ENCODE data around the gene ZC3H12C. TPM values are rescaled to one million over a fixed set of nuclear protein-coding genes. Genes with fewer than 3 reads are reported as not detected.

Gene ZC3H12C
- polyA plus RNA-seq, 1 donor: 20.0 TPM

DNA sequence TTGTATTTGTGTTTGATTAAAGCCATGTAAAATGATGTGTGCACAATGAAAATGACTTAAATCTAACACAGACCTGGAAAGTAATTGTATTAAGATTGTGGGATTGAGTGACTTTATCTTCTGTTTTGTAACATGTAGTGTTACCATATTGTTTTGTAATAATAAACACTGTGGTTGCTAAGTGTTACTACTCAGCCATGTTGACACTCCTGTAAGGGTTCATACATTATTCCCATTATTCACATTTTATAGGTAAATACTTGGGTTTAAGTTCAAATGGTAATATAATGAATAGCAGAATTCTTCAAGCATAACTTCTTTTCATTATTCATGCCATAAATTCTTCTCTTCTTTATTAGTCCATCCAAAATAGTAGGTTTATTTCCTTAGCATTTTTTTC is 69.0 kb downstream of the ZC3H12C start:
- no peak for DNase-seq
- H3K27me3 ChIP-seq (ENCODE audit: control insufficient read depth, insufficient read depth, low read length): no peaks in the 10 kb centered on the region
- H3K27ac ChIP-seq (ENCODE audit: low read length): no peak overlapping the region
- no peak overlapping the region for H3K4me3 ChIP-seq (ENCODE audit: low read length)
- no peaks in the 10 kb centered on the region for H3K4me1 ChIP-seq (ENCODE audit: control insufficient read depth, insufficient read depth, low read length)
- H3K9me3 ChIP-seq (ENCODE audit: control insufficient read depth, low read depth, low read length): no peaks in the 10 kb centered on the region
- H3K36me3 ChIP-seq (ENCODE audit: control insufficient read depth, insufficient read depth, low read length): peaks cover 50% of the 10 kb centered on the region

DNA sequence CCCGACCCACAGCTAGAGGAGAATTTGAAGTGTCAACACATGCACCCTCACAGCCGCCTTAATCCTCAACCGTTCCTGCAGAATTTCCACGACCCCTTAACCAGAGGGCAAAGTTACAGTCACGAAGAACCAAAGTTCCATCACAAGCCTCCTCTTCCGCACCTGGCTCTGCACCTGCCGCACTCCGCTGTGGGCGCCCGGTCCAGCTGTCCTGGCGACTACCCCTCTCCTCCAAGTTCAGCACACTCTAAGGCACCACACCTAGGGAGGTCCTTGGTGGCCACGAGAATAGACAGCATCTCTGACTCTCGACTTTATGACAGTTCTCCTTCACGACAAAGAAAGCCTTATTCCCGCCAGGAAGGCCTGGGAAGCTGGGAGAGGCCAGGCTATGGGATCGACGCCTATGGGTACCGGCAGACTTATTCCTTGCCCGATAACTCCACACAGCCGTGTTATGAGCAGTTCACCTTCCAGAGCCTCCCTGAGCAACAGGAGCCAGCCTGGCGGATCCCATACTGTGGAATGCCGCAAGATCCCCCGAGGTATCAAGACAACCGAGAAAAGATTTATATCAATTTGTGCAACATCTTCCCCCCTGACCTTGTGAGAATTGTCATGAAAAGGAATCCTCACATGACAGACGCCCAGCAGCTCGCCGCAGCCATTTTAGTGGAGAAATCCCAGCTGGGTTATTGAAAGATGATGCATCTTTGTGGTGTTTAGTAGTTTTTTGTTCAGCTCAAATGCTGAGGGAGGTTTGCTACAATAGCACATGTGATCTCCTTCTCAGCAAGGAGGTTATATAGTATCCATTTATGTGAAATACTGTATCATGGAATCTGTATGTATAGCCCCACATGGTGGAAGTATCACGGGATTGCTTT is 72.1 kb downstream of the ZC3H12C start:
- H3K27me3 ChIP-seq (ENCODE audit: control insufficient read depth, insufficient read depth, low read length): no peaks in the 10 kb centered on the region
- no peak for DNase-seq
- H3K4me1 ChIP-seq (ENCODE audit: control insufficient read depth, insufficient read depth, low read length): no peaks in the 10 kb centered on the region
- H3K4me3 ChIP-seq (ENCODE audit: low read length): no peak overlapping the region
- peaks cover 37% of the 10 kb centered on the region for H3K36me3 ChIP-seq (ENCODE audit: control insufficient read depth, insufficient read depth, low read length)
- WGBS (ENCODE audit: insufficient coverage, low lambda C conversion rate): 83% methylated on average over 1 of the region's 28 CpGs
- H3K27ac ChIP-seq (ENCODE audit: low read length): no peak overlapping the region
- H3K9me3 ChIP-seq (ENCODE audit: control insufficient read depth, low read depth, low read length): no peaks in the 10 kb centered on the region

DNA sequence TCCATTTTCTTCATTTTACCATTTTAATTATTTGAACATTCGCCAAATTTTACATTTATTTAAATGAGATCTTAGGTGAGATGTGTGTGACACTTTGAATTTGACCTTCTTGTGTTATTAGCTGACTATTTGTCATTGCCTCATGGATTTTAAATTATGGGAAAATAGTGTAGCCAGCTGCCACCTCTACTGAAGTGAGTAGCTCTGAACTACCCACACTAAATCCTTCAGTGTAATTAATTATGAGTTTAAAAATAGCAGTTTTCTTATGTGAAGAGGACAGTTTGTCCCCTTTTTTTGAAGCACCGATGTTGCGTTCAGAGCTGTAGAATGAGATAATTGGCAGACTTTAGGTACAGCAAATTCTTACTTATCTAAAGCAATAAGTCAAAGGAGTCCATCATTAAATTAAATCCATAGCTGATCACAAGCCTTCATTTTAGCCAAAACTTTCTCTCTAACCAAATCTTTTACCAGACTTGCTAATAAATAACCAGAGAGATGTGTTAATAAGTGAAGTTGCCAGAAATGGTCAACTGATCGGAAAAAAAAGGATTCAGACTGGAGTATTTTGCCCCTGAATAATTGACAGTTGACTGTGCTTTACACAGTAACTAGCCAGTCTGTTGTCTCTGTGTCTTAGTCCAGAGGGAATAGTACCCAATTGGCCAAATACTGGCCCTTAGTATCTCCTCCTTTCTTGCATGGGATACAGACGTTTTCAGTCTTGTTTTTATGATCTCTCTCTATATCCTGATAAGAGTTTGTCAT is 75.0 kb downstream of the ZC3H12C start:
- 0% methylated on average over 1 of the region's 5 CpGs for WGBS (ENCODE audit: insufficient coverage, low lambda C conversion rate)

DNA sequence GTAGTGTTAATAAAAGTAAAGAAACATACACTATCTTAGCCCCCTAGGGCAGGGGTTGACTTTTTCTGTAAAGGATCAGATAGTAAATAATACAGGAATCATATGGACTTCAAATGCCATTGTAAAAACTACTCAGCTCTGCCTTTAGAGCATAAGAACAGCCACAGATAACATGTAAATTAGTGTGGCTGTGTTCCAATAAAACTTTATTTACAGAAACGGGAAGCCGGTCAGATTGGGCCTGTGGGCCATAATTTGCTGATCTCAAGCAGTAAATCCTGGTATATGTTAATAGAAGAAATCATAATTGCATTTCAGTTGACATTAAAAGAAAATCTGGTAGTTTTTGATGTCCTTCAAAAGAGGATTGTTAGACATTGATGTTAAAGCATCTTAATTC is 76.5 kb downstream of the ZC3H12C start:
- Histone ChIP-seq H3K4me1 (ENCODE audit: control insufficient read depth, insufficient read depth, low read length) (no peaks in the 10 kb centered on the region), H3K9me3 (ENCODE audit: control insufficient read depth, low read depth, low read length) (no peaks in the 10 kb centered on the region), H3K27me3 (ENCODE audit: control insufficient read depth, insufficient read depth, low read length) (no peaks in the 10 kb centered on the region), H3K27ac (ENCODE audit: low read length) (no peak overlapping the region), H3K4me3 (ENCODE audit: low read length) (no peak overlapping the region), H3K36me3 (ENCODE audit: control insufficient read depth, insufficient read depth, low read length) (peaks cover 12% of the 10 kb centered on the region)
- whole genome bisulfite sequencing (ENCODE audit: insufficient coverage, low lambda C conversion rate): 80% methylated on average over 1 of the region's 2 CpGs
- DNase-seq: no peak

More for the DNA sequence above, 75.0 kb downstream of the ZC3H12C start:
- H3K27me3 ChIP-seq (ENCODE audit: control insufficient read depth, insufficient read depth, low read length): no peaks in the 10 kb centered on the region
- no peaks in the 10 kb centered on the region for H3K9me3 ChIP-seq (ENCODE audit: control insufficient read depth, low read depth, low read length)
- no peaks in the 10 kb centered on the region for H3K4me1 ChIP-seq (ENCODE audit: control insufficient read depth, insufficient read depth, low read length)
- peaks cover 25% of the 10 kb centered on the region for H3K36me3 ChIP-seq (ENCODE audit: control insufficient read depth, insufficient read depth, low read length)
- DNase-seq: no peak
- H3K27ac ChIP-seq (ENCODE audit: low read length): no peak overlapping the region
- no peak overlapping the region for H3K4me3 ChIP-seq (ENCODE audit: low read length)

DNA sequence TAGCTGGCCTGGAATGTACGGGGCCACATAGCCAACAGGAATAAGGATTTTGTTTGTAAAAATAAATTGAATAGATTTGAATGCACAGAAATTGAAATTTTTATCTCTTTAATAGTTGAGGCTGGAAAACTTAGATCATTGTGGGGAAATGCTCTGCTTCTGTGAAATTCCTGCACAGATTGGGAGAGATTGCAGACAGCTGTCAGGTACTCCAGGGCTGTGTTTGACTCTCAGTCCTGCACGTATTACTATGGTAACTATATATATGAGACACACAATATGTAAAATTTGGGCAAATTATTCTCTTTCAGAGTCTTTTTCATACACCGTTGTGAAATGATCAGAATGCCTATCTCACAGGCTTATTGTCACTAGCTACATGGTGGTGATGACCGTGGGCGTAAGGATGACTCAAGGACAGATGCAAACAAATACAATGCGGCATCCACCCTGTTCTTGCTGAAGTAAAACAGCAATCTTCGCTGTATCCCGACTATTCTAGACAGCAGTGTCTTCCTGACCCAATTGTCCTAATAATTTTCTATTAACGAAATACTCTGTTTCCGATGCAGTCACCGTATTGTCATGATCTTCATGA is 79.4 kb downstream of the ZC3H12C start:
- H3K36me3 ChIP-seq (ENCODE audit: control insufficient read depth, insufficient read depth, low read length): no peaks in the 10 kb centered on the region
- no peak overlapping the region for H3K27ac ChIP-seq (ENCODE audit: low read length)
- no peaks in the 10 kb centered on the region for H3K27me3 ChIP-seq (ENCODE audit: control insufficient read depth, insufficient read depth, low read length)
- 94% methylated on average over 5 of the region's 11 CpGs for WGBS (ENCODE audit: insufficient coverage, low lambda C conversion rate)
- no peaks in the 10 kb centered on the region for H3K4me1 ChIP-seq (ENCODE audit: control insufficient read depth, insufficient read depth, low read length)
- DNase-seq: no peak
- H3K9me3 ChIP-seq (ENCODE audit: control insufficient read depth, low read depth, low read length): no peaks in the 10 kb centered on the region
- H3K4me3 ChIP-seq (ENCODE audit: low read length): no peak overlapping the region

DNA sequence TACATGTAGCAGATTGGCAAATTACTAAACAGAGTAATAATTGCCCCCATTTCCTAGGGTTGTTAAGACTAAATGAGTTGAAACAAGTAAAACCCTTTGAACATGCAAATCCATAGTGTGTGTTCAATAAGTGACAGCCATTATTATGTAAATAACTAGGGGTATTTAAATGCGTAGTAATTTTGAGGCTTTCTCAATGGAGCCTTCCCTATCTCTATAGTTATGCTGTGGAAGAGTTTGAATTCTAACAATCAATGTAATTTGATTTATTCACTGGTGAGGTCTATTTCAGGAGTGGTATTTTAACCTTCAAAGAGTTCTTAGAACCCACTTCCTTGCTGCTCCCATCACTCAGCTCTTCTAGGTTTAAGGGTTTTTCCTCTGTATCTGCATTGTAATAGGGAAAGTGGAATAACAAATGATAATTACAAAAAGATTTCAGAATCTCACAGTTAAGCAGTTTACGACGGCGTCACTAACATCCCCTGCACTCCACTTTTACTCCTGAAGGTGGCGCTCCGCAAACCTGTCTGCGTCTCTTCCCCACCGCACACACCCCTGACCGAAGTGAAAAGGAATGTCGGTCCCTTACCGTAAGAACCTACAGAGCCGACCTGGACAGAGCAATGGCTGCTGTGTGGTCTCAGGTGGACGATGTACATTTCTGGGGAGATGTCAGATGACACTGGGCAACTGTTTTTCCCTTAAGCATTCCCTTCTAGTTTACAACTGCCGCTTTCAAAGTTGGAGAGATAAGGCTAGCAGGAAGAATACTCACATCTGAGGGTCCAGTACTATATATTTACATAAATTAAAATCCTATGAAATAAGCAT is 80.8 kb downstream of the ZC3H12C start:
- Histone ChIP-seq H3K4me1 (ENCODE audit: control insufficient read depth, insufficient read depth, low read length) (no peaks in the 10 kb centered on the region), H3K36me3 (ENCODE audit: control insufficient read depth, insufficient read depth, low read length) (no peaks in the 10 kb centered on the region), H3K27me3 (ENCODE audit: control insufficient read depth, insufficient read depth, low read length) (no peaks in the 10 kb centered on the region), H3K27ac (ENCODE audit: low read length) (no peak overlapping the region), H3K4me3 (ENCODE audit: low read length) (no peak overlapping the region), H3K9me3 (ENCODE audit: control insufficient read depth, low read depth, low read length) (no peaks in the 10 kb centered on the region)
- no CpG with 5 or more reads among the region's 14 CpGs for WGBS (ENCODE audit: insufficient coverage, low lambda C conversion rate)
- peak; percentile 65 to 73 for DNase-seq

DNA sequence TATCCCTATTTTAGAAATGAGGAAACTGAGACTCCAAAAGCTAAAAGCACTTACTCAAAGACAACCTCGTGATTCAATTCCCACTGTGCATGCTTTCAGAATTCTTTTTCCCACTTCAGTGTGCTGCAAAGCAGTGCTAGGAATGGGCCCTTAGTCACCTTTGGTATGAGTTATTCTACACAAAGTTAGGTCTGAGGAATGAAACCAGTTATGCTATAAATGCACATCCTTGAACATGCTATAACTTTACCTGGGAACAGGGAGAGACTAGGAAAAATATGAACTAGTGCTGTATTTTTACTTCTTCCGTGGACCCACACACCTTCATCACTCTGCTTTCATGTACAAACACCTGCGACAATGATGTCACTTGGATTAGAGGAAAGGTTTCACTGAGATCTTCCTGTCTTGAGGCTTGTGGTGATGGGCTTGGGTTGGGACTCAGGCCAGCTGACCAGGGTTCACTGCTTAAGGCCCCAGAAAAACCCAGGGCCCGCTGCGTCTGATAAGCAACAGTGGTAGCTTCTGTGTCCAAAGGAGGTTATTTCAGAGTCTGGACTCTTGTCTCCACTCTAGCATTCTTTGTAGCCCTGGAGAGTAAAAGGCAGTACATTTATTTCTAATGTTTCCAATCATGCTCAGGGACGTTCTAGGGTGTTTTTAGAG is 81.6 kb downstream of the ZC3H12C start:
- peak in 1 of 2 donors; percentile 9 for DNase-seq
- WGBS (ENCODE audit: insufficient coverage, low lambda C conversion rate): 100% methylated on average over 1 of the region's 6 CpGs

DNA sequence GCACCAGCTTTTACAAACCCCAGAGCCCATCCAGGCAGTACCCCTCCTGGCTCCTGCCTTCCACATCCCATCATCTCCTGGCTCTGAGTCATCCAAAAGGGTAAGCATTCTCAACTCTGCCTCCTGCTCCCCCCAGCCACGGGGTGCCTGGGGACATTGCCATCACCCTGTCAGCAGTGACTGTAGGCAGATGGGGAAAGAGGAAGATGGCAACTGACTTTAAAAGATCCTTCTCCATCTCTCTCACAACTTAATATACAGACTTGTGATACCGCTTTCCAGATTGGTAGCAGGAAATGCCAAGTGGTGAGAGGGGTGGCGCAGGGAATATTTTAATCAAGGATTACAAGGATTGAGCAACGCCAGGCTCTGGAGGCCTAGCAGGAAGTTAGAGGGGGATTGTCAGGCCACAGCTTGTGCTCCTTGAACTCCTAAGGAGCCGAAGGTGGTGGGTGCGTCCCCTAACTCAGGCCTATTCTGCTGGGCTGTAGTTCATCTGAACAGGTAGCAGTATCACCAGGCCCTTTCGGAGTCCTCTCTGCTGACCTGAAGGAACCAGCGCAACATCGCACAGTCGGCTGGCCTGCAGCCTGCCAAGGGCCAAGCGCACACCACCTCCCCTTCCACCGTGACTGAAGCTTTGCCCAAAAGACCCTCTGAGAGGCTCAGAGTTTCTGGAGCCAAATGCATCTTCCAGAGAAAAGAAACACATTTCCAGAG is 83.3 kb downstream of the ZC3H12C start:
- WGBS (ENCODE audit: insufficient coverage, low lambda C conversion rate): no CpG with 5 or more reads among the region's 12 CpGs
- H3K36me3 ChIP-seq (ENCODE audit: control insufficient read depth, insufficient read depth, low read length): no peaks in the 10 kb centered on the region
- H3K9me3 ChIP-seq (ENCODE audit: control insufficient read depth, low read depth, low read length): no peaks in the 10 kb centered on the region
- H3K4me3 ChIP-seq (ENCODE audit: low read length): no peak overlapping the region
- H3K27me3 ChIP-seq (ENCODE audit: control insufficient read depth, insufficient read depth, low read length): no peaks in the 10 kb centered on the region
- no peak for DNase-seq
- H3K27ac ChIP-seq (ENCODE audit: low read length): no peak overlapping the region
- no peaks in the 10 kb centered on the region for H3K4me1 ChIP-seq (ENCODE audit: control insufficient read depth, insufficient read depth, low read length)

More for the DNA sequence above, 81.6 kb downstream of the ZC3H12C start:
- H3K27ac ChIP-seq (ENCODE audit: low read length): no peak overlapping the region
- no peaks in the 10 kb centered on the region for H3K9me3 ChIP-seq (ENCODE audit: control insufficient read depth, low read depth, low read length)
- no peak overlapping the region for H3K4me3 ChIP-seq (ENCODE audit: low read length)
- H3K36me3 ChIP-seq (ENCODE audit: control insufficient read depth, insufficient read depth, low read length): no peaks in the 10 kb centered on the region
- no peaks in the 10 kb centered on the region for H3K27me3 ChIP-seq (ENCODE audit: control insufficient read depth, insufficient read depth, low read length)
- H3K4me1 ChIP-seq (ENCODE audit: control insufficient read depth, insufficient read depth, low read length): no peaks in the 10 kb centered on the region

DNA sequence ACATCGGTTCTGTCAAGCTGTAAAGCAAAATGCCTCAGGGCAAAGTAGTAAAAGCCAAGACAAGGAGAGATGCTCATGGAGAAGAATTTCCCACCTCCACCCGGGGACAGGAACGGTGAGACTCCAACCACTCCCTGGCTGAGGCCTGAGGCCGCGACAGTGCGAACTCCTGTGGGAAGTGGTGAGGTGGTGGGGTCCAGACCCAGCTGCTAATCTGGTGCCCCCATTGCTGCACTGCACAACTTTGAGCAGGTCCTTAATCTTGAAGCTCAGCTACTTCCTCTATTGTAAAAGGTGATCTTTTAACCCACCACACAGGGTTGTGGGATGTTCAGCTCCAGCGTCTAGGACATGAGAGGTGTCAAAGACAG is 83.9 kb downstream of the ZC3H12C start:
- no CpG with 5 or more reads among the region's 7 CpGs for WGBS (ENCODE audit: insufficient coverage, low lambda C conversion rate)
- DNase-seq: no peak
- no peaks in the 10 kb centered on the region for H3K27me3 ChIP-seq (ENCODE audit: control insufficient read depth, insufficient read depth, low read length)
- H3K27ac ChIP-seq (ENCODE audit: low read length): no peak overlapping the region
- no peaks in the 10 kb centered on the region for H3K9me3 ChIP-seq (ENCODE audit: control insufficient read depth, low read depth, low read length)
- H3K4me3 ChIP-seq (ENCODE audit: low read length): no peak overlapping the region
- no peaks in the 10 kb centered on the region for H3K4me1 ChIP-seq (ENCODE audit: control insufficient read depth, insufficient read depth, low read length)
- no peaks in the 10 kb centered on the region for H3K36me3 ChIP-seq (ENCODE audit: control insufficient read depth, insufficient read depth, low read length)

Measured in large intestine (tissue), 3 donors.